Measurements from ENCODE around the gene MTHFSD. TPM values are rescaled to one million over a fixed set of nuclear protein-coding genes. Genes with fewer than 3 reads are reported as not detected.

The MTHFSD gene
- total and polyA plus RNA-seq, 2 experiments from 2014 or later = 11.5 to 21.5 TPM

DNA sequence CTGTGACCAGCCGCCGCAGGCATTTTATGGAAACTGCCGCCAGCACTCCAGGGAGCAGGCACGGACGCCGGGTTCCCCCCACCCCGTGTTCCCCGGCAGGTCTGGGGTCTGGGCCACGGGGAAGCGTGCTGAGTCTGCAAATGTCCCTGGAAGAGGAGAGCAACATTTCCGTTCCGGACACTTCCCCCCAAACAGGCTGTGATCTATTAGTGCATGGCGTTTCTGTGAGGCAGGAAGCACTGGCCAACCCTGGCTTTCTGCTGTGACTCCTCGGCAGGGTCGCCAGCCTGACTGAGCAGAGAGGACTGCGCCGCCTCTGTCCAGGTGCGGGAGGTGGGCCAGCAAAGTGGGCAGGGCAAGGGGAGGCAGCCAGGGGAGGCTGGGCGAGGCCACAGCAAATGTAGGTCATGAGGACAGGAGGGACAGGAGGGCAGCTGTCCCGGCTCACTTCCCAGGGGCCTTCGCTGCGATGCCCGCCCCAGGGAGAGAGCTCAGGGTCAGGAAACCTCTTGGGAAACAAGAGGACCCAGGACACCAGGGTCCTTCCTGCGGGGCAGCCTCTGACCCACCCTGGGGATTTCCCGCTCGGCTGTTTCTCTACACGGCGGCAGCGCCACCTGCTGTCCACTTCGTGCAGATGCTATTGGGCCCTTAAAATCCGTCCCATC is 35.3 kb downstream of the MTHFSD start:
- no peaks in the 10 kb centered on the region for H3K36me3 ChIP-seq (replicated peaks; ENCODE audit: insufficient read depth, low read depth)
- no peak for TF ChIP-seq EZH2 (IDR thresholded peaks at IDR 0.05; ENCODE audit: borderline replicate concordance)
- TF ChIP-seq EZH2phosphoT487 (IDR thresholded peaks at IDR 0.05; ENCODE audit: low read depth, severe bottlenecking, unreplicated experiment) = no peak
- TF ChIP-seq, protein P1, sequence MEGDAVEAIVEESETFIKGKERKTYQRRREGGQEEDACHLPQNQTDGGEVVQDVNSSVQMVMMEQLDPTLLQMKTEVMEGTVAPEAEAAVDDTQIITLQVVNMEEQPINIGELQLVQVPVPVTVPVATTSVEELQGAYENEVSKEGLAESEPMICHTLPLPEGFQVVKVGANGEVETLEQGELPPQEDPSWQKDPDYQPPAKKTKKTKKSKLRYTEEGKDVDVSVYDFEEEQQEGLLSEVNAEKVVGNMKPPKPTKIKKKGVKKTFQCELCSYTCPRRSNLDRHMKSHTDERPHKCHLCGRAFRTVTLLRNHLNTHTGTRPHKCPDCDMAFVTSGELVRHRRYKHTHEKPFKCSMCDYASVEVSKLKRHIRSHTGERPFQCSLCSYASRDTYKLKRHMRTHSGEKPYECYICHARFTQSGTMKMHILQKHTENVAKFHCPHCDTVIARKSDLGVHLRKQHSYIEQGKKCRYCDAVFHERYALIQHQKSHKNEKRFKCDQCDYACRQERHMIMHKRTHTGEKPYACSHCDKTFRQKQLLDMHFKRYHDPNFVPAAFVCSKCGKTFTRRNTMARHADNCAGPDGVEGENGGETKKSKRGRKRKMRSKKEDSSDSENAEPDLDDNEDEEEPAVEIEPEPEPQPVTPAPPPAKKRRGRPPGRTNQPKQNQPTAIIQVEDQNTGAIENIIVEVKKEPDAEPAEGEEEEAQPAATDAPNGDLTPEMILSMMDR (IDR thresholded peaks at IDR 0.05; ENCODE audit: poor library complexity) = peak; percentile 94
- H3K27ac ChIP-seq = no peak overlapping the region
- H3K9me2 ChIP-seq (replicated peaks; ENCODE audit: insufficient read depth) = no peaks in the 10 kb centered on the region
- H3K4me1 ChIP-seq (ENCODE audit: insufficient read depth) = peaks cover 21% of the 10 kb centered on the region
- no peaks in the 10 kb centered on the region for H3K9me3 ChIP-seq (ENCODE audit: low read depth)
- WGBS (ENCODE audit: low lambda C conversion rate, missing lambda C conversion rate) = 29% methylated on average over 31 of the region's 31 CpGs
- DNase-seq (ENCODE audit: low spot score) = peak; percentile 86
- H3K4me2 ChIP-seq = peak overlapping the region; percentile 69
- peaks cover 11% of the 10 kb centered on the region for H4K20me1 ChIP-seq (ENCODE audit: insufficient read depth, poor library complexity, severe bottlenecking)
- peaks cover 27% of the 10 kb centered on the region for H3K79me2 ChIP-seq
- peaks cover 45% of the 10 kb centered on the region for H3K27me3 ChIP-seq
- no peak overlapping the region for H2AFZ ChIP-seq
- H3K4me3 ChIP-seq = no peak overlapping the region

DNA sequence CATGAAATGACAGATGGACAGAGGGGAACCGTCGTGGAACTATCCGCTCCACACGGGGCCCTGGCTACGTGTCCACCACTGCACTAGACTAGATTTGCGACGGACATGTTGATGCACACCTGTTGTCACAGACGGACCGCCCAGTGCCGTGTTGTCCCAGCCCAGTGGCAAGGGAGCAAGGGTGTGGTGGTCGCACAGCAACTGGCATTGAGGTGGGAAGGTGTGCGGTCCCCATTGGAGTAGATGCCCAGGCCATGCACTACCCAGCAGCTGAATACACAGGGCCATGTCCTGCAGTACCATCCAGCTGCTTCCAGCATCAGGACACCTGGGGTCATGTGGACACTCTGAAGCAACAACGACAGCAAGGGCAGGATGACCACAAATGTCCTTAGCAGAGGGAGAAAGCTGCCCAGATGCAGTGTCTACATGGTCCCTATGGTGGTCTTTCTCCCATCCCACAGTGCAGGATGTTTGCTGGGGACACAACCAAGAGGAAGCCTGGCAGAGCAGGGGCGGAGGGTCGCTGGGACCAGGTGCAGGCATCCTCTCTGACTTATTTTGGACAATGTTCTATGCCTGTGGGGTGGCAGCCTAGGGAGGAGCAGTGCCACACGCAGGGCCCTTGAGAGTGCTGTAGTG is 35.9 kb downstream of the MTHFSD start:
- H4K20me1 ChIP-seq (ENCODE audit: insufficient read depth, poor library complexity, severe bottlenecking) = peaks cover 17% of the 10 kb centered on the region
- H3K79me2 ChIP-seq = peaks cover 33% of the 10 kb centered on the region
- no peaks in the 10 kb centered on the region for H3K36me3 ChIP-seq (replicated peaks; ENCODE audit: insufficient read depth, low read depth)
- H3K9me2 ChIP-seq (replicated peaks; ENCODE audit: insufficient read depth) = no peaks in the 10 kb centered on the region
- DNase-seq (ENCODE audit: low spot score) = no peak
- H3K4me1 ChIP-seq (ENCODE audit: insufficient read depth) = peaks cover 21% of the 10 kb centered on the region
- no peak overlapping the region for H2AFZ ChIP-seq
- no peak overlapping the region for H3K4me2 ChIP-seq
- no peaks in the 10 kb centered on the region for H3K9me3 ChIP-seq (ENCODE audit: low read depth)
- no peak overlapping the region for H3K4me3 ChIP-seq
- WGBS (ENCODE audit: low lambda C conversion rate, missing lambda C conversion rate) = 88% methylated on average over 16 of the region's 16 CpGs
- no peak overlapping the region for H3K27ac ChIP-seq
- no peak for TF ChIP-seq EZH2 (IDR thresholded peaks at IDR 0.05; ENCODE audit: borderline replicate concordance)
- TF ChIP-seq, protein P1 (IDR thresholded peaks at IDR 0.05; ENCODE audit: poor library complexity) = no peak
- TF ChIP-seq EZH2phosphoT487 (IDR thresholded peaks at IDR 0.05; ENCODE audit: low read depth, severe bottlenecking, unreplicated experiment) = no peak
- peaks cover 52% of the 10 kb centered on the region for H3K27me3 ChIP-seq

DNA sequence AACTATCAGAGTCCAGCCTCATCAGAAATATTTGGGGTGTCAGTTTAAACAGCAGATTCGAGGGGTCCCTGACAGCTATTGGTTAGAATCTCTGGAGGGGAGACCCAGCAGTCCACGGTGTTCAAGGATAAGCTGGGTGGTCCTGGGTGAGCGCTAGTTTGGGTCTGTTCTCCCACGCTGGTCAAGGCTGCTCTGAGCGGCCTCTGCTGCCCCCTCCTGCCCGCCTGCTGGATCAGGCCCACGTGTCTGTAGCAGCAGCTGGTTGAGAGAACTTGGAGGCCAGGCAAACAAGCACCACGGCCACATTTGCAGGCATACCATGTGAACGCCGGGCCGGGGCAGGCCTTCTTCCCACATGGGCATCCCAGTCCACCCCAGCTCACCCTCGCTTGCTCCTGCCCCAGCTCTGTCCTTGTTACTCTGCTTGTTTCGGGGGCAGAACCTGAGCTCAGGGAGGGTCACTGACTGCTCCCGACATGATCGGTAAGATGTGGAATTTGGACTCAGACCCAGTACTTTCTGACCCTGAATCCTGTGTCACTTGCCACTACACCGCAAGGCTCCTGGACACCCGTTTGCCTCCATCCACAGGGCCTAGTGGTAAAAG is 37.3 kb downstream of the MTHFSD start:
- WGBS (ENCODE audit: low lambda C conversion rate, missing lambda C conversion rate) = 26% methylated on average over 17 of the region's 17 CpGs

More for the DNA sequence above, 37.3 kb downstream of the MTHFSD start:
- Histone ChIP-seq H3K27me3 (peaks cover 62% of the 10 kb centered on the region), H3K9me2 (replicated peaks; ENCODE audit: insufficient read depth) (no peaks in the 10 kb centered on the region), H3K36me3 (replicated peaks; ENCODE audit: insufficient read depth, low read depth) (no peaks in the 10 kb centered on the region), H3K4me3 (no peak overlapping the region), H2AFZ (no peak overlapping the region), H3K27ac (peak overlapping the region; percentile 99), H3K4me2 (peak overlapping the region; percentile 89), H3K79me2 (peaks cover 47% of the 10 kb centered on the region), H3K4me1 (ENCODE audit: insufficient read depth) (peaks cover 21% of the 10 kb centered on the region), H3K9me3 (ENCODE audit: low read depth) (no peaks in the 10 kb centered on the region), H4K20me1 (ENCODE audit: insufficient read depth, poor library complexity, severe bottlenecking) (peaks cover 20% of the 10 kb centered on the region)
- peak; percentile 82 for DNase-seq (ENCODE audit: low spot score)
- TF ChIP-seq EZH2 (IDR thresholded peaks at IDR 0.05; ENCODE audit: borderline replicate concordance) (no peak), EZH2phosphoT487 (IDR thresholded peaks at IDR 0.05; ENCODE audit: low read depth, severe bottlenecking, unreplicated experiment) (no peak)
- TF ChIP-seq, protein P1 (IDR thresholded peaks at IDR 0.05; ENCODE audit: poor library complexity) = peak; percentile 82
